ENCODE results near the gene RBMS3.
"Not testable (repeated sequence)": the region's sequence is repeated elsewhere in the genome, so short reads cannot be mapped to it uniquely, and the experiment has no call there.

Gene RBMS3

GRCh38 chr3:29440413-29441305 lies 159.8 kb downstream of the RBMS3 start:
- DNase-seq: peak; percentile 35

- DNase-seq: no peak
These were observed 160.6 kb downstream of the RBMS3 start for GRCh38 chr3:29441422-29441821.

GRCh38 chr3:29447946-29448627 lies 167.2 kb downstream of the RBMS3 start:
- DNase-seq: no peak

GRCh38 chr3:29451920-29452319 lies 171.0 kb downstream of the RBMS3 start:
- no peak for DNase-seq

GRCh38 chr3:29452934-29453283 lies 172.0 kb downstream of the RBMS3 start:
- no peak for DNase-seq

GRCh38 chr3:29453284-29454001 lies 172.6 kb downstream of the RBMS3 start:
- DNase-seq: no peak

GRCh38 chr3:29454161-29454611 lies 173.3 kb downstream of the RBMS3 start:
- no peak for DNase-seq

GRCh38 chr3:29456901-29457300 lies 176.0 kb downstream of the RBMS3 start:
- no peak for DNase-seq

GRCh38 chr3:29463304-29463703 lies 182.4 kb downstream of the RBMS3 start:
- DNase-seq: no peak

GRCh38 chr3:29465836-29466235 lies 185.0 kb downstream of the RBMS3 start:
- DNase-seq: no peak

GRCh38 chr3:29466442-29466841 lies 185.6 kb downstream of the RBMS3 start:
- DNase-seq: no peak

- no peak for DNase-seq
These were observed 187.3 kb downstream of the RBMS3 start for GRCh38 chr3:29468187-29468586.

- DNase-seq: not testable (repeated sequence)
These were observed 192.8 kb downstream of the RBMS3 start for GRCh38 chr3:29473481-29474170.

- no peak for DNase-seq
These were observed 194.5 kb downstream of the RBMS3 start for GRCh38 chr3:29475305-29475840.

- DNase-seq: no peak
These were observed 195.0 kb downstream of the RBMS3 start for GRCh38 chr3:29475854-29476253.

GRCh38 chr3:29478611-29479010 lies 197.7 kb downstream of the RBMS3 start:
- no peak for DNase-seq

GRCh38 chr3:29481249-29481648 lies 200.4 kb downstream of the RBMS3 start:
- DNase-seq: no peak

GRCh38 chr3:29481969-29482767 lies 201.3 kb downstream of the RBMS3 start:
- no peak for DNase-seq

- DNase-seq: no peak
These were observed 203.8 kb downstream of the RBMS3 start for GRCh38 chr3:29484633-29485032.

- DNase-seq: peak; percentile 11
These were observed 205.2 kb downstream of the RBMS3 start for GRCh38 chr3:29486096-29486495.

GRCh38 chr3:29486917-29487316 lies 206.0 kb downstream of the RBMS3 start:
- DNase-seq: no peak

GRCh38 chr3:29488922-29489321 lies 208.1 kb downstream of the RBMS3 start:
- no peak for DNase-seq

Data from NCI-H774 (cell line).